Measurements from ENCODE around the gene CRYGC. TPM values are rescaled to one million over a fixed set of nuclear protein-coding genes. Genes with fewer than 3 reads are reported as not detected.

CRYGC gene
- total and polyA plus RNA-seq, 2 of the 13 experiments (the other 11 are each of a cell fraction or from before 2014, with no cell fraction given), result 0.20 to 0.27 TPM

GRCh38 chr2:208129744-208130711, at the start of gene CRYGC (continued):
- TF ChIP-seq SRSF9 (IDR thresholded peaks at IDR 0.05; ENCODE audit: borderline replicate concordance, insufficient read depth, low read depth, low read length, poor library complexity, severe bottlenecking) (no peak), EEA1 (CRISPR knock-in tag; IDR thresholded peaks at IDR 0.05; ENCODE audit: borderline replicate concordance) (no peak), TRIM24 (CRISPR knock-in tag; IDR thresholded peaks at IDR 0.05) (no peak), ARID3A (IDR thresholded peaks at IDR 0.05; ENCODE audit: low read depth, low read length) (no peak; the same call in 1 of the 2 replicates), SIN3B (IDR thresholded peaks at IDR 0.05; ENCODE audit: low read length) (no peak), ZNF737 (CRISPR knock-in tag; IDR thresholded peaks at IDR 0.05; ENCODE audit: borderline replicate concordance) (no peak), ZNF362 (CRISPR knock-in tag; IDR thresholded peaks at IDR 0.05; ENCODE audit: borderline replicate concordance) (peak; percentile 58; the same call in 1 of the 2 replicates), ZNF260 (CRISPR knock-in tag; IDR thresholded peaks at IDR 0.05; ENCODE audit: borderline replicate concordance, low read depth) (no peak), SP4 (CRISPR knock-in tag; IDR thresholded peaks at IDR 0.05) (no peak), AGO2 (optimal IDR thresholded peaks at IDR 0.05; ENCODE audit: low read depth, low read length) (no peak), FOXC1 (CRISPR knock-in tag; IDR thresholded peaks at IDR 0.05; ENCODE audit: borderline replicate concordance) (peak; percentile 21; the same call in 1 of the 2 replicates), AFF4 (CRISPR knock-in tag; IDR thresholded peaks at IDR 0.05) (no peak), ZNF17 (CRISPR knock-in tag; IDR thresholded peaks at IDR 0.05) (no peak), ZNF563 (CRISPR knock-in tag; IDR thresholded peaks at IDR 0.05) (no peak), ESRRA (CRISPR knock-in tag; IDR thresholded peaks at IDR 0.05; ENCODE audit: low read depth) (no peak), ZNF800 (CRISPR knock-in tag; IDR thresholded peaks at IDR 0.05) (peak; percentile 67; the same call in 1 of the 2 replicates), ZNF44 (CRISPR knock-in tag; IDR thresholded peaks at IDR 0.05) (no peak), ZNF468 (CRISPR knock-in tag; IDR thresholded peaks at IDR 0.05) (no peak), PCBP1 (IDR thresholded peaks at IDR 0.05; ENCODE audit: borderline replicate concordance, low read depth, low read length) (no peak), ZFP36L2 (CRISPR knock-in tag; IDR thresholded peaks at IDR 0.05) (no peak)

All from HepG2 (cell line).